ENCODE data around the gene PANK2. TPM values are rescaled to one million over a fixed set of nuclear protein-coding genes. Genes with fewer than 3 reads are reported as not detected.
"Not testable (repeated sequence)": the region's sequence is repeated elsewhere in the genome, so short reads cannot be mapped to it uniquely, and the experiment has no call there.

Gene PANK2
- total RNA-seq, 1 donor from 2014 or later = 41.9 TPM

DNA sequence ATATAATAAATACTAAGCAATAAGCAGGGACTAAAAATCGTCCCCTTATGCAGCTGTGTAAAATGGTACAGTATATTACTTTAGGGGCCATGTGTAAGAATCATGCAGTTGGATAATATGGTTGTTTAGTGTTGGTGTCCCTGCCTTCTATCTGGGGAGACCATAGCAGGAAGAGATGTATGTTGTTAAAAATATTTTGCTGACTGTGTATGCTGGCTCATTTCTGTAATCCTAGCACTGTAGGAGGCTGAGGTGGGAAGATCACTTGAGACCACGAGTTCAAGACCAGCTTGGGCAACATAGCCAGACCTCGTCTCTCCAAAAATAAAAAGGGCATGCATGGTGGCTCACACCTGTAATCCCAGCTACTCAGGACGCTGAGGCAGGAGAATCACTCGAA is 5.6 kb downstream of the PANK2 start:
- Mint-ChIP-seq H3K36me3 (ENCODE audit: unreplicated experiment) (peaks cover 3% of the 10 kb centered on the region), H3K27me3 (ENCODE audit: unreplicated experiment) (no peaks in the 10 kb centered on the region), H3K4me3 (ENCODE audit: unreplicated experiment) (no peak overlapping the region), H3K9me3 (ENCODE audit: unreplicated experiment) (no peaks in the 10 kb centered on the region), H3K4me1 (ENCODE audit: unreplicated experiment) (peaks cover 70% of the 10 kb centered on the region), H3K27ac (ENCODE audit: unreplicated experiment) (no peak overlapping the region)
- DNase-seq (ENCODE audit: extremely low spot score, unreplicated experiment) = no peak
- TF ChIP-seq, protein P1, sequence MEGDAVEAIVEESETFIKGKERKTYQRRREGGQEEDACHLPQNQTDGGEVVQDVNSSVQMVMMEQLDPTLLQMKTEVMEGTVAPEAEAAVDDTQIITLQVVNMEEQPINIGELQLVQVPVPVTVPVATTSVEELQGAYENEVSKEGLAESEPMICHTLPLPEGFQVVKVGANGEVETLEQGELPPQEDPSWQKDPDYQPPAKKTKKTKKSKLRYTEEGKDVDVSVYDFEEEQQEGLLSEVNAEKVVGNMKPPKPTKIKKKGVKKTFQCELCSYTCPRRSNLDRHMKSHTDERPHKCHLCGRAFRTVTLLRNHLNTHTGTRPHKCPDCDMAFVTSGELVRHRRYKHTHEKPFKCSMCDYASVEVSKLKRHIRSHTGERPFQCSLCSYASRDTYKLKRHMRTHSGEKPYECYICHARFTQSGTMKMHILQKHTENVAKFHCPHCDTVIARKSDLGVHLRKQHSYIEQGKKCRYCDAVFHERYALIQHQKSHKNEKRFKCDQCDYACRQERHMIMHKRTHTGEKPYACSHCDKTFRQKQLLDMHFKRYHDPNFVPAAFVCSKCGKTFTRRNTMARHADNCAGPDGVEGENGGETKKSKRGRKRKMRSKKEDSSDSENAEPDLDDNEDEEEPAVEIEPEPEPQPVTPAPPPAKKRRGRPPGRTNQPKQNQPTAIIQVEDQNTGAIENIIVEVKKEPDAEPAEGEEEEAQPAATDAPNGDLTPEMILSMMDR (IDR thresholded peaks at IDR 0.05) = no peak

DNA sequence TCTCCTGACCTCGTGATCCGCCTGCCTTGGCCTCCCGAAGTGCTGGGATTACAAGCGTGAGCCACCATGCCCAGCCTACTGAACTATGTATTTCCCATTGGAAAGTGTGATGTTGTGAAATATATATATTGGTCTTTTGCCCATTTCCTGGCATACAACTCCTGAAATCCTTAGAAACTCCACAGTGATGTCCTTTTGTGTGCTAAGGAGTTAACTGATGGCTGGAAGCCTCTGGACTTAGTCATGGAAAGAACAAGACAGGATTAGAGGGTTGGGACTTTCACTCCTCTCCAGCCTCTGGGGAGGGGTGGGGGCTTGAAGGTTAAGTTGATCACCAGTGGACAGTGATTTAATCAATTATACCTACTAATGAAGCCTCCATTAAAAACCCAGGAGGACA is 7.1 kb downstream of the PANK2 start:
- Mint-ChIP-seq H3K9me3 (ENCODE audit: unreplicated experiment) (no peaks in the 10 kb centered on the region), H3K27ac (ENCODE audit: unreplicated experiment) (no peak overlapping the region), H3K4me3 (ENCODE audit: unreplicated experiment) (no peak overlapping the region), H3K27me3 (ENCODE audit: unreplicated experiment) (no peaks in the 10 kb centered on the region), H3K36me3 (ENCODE audit: unreplicated experiment) (peaks cover 3% of the 10 kb centered on the region), H3K4me1 (ENCODE audit: unreplicated experiment) (peaks cover 72% of the 10 kb centered on the region)
- TF ChIP-seq, protein P1 (IDR thresholded peaks at IDR 0.05) = no peak
- no peak for DNase-seq (ENCODE audit: extremely low spot score, unreplicated experiment)

DNA sequence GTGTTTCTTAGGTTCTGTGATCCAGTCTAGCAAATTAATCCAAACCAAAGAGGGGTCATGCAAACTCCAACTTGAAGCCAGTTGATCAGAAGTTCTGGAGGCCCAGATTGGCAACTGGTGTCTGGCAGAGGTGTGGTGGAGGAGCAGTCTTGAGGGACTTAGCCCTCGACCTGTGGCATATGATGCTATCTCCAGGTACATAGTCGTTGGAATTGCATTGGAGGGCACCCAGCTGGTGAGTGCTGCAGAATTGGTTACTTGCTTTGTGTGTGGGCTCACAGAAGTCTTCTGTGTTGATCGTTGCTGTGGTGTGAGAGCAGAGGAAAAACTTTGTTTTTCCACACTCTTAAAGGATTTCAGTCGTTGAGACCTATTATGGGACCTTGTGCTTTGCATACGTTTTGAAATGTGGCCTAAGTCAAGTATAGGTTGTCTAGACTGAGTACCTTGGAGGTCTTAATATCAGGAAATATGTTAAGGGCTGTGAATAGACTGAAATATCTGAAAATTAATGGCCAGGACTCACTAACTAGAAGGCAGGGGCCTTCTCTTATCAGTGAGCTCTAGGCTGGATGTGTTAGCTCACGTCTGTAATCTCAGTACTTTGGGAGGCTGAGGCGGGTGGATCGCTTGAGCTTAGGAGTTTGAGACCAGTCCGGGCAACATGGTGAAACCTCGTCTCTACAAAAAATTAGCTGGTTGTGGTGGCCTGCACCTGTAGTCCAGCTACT is 7.8 kb downstream of the PANK2 start:
- Mint-ChIP-seq H3K36me3 (ENCODE audit: unreplicated experiment) (no peaks in the 10 kb centered on the region), H3K27ac (ENCODE audit: unreplicated experiment) (peak overlapping the region; percentile 31), H3K27me3 (ENCODE audit: unreplicated experiment) (no peaks in the 10 kb centered on the region), H3K9me3 (ENCODE audit: unreplicated experiment) (no peaks in the 10 kb centered on the region), H3K4me3 (ENCODE audit: unreplicated experiment) (no peak overlapping the region), H3K4me1 (ENCODE audit: unreplicated experiment) (peaks cover 72% of the 10 kb centered on the region)
- DNase-seq (ENCODE audit: extremely low spot score, unreplicated experiment) = no peak
- TF ChIP-seq, protein P1 (IDR thresholded peaks at IDR 0.05) = no peak

DNA sequence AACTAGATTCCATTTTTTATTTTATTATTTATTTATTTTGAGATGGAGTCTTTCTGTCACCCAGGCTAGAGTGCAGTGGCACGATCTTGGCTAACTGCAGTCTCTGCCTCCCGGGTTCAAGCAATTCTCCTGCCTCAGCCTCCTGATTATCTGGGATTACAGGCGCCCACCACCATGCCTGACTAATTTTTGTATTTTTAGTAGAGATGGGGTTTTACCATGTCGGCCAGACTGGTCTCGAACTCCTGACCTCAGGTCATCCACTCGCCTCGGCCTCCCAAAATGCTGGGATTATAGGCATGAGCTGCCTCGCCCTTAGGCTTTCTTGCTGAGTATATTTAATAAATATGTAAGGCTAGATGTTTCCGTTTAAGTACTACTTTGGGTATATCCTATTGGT is 9.0 kb downstream of the PANK2 start:
- H3K4me1 Mint-ChIP-seq (ENCODE audit: unreplicated experiment) = peaks cover 69% of the 10 kb centered on the region
- H3K27me3 Mint-ChIP-seq (ENCODE audit: unreplicated experiment); H3K9me3 Mint-ChIP-seq (ENCODE audit: unreplicated experiment); DNase-seq (ENCODE audit: extremely low spot score, unreplicated experiment); H3K4me3 Mint-ChIP-seq (ENCODE audit: unreplicated experiment); H3K36me3 Mint-ChIP-seq (ENCODE audit: unreplicated experiment); H3K27ac Mint-ChIP-seq (ENCODE audit: unreplicated experiment): not testable (repeated sequence)

DNA sequence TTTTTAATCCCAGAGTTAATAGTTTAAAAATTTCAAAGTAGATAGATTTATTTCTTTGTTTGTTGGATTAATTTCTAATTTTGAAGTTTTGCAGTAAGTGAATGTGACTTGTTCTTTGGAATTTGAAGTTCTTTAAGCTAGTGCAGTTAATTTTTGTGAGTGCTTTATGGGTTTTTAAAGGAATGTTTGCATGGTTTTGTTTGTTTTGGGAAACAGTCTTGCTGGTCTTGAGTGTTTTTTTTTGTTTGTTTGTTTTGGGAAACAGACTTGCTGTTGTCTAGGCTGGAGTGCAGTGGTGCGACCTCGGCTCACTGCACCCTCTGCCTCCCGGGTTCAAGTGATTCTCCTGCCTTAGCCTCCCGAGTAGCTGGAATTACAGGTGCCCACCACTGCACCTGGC is 9.5 kb downstream of the PANK2 start:
- no peak overlapping the region for H3K4me3 Mint-ChIP-seq (ENCODE audit: unreplicated experiment)
- H3K4me1 Mint-ChIP-seq (ENCODE audit: unreplicated experiment) = peaks cover 65% of the 10 kb centered on the region

More for the DNA sequence above, 9.5 kb downstream of the PANK2 start:
- Mint-ChIP-seq H3K36me3 (ENCODE audit: unreplicated experiment) (no peaks in the 10 kb centered on the region), H3K9me3 (ENCODE audit: unreplicated experiment) (no peaks in the 10 kb centered on the region), H3K27me3 (ENCODE audit: unreplicated experiment) (no peaks in the 10 kb centered on the region), H3K27ac (ENCODE audit: unreplicated experiment) (no peak overlapping the region)
- TF ChIP-seq, protein P1 (IDR thresholded peaks at IDR 0.05) = no peak
- no peak for DNase-seq (ENCODE audit: extremely low spot score, unreplicated experiment)
